HepG2 (cell line): ENCODE results near the gene ITGB2. TPM values are rescaled to one million over a fixed set of nuclear protein-coding genes. Genes with fewer than 3 reads are reported as not detected.
A peak's percentile ranks its signal among the peaks of the same experiment; 100 is the strongest.

Experiments
- ELF3 ChIP-seq: IDR thresholded peaks from 2 replicates; pipeline ENCODE4 v1.6.1; 2016; ENCODE audit warnings: missing genetic modification reagents, missing compliant biosample characterization
- HDAC2 ChIP-seq: sonication (generic); formaldehyde crosslinking; IDR thresholded peaks from 2 replicates; pipeline ENCODE4 v1.4.0; 2020; ENCODE audit warnings: missing genetic modification reagents
- HIC2 ChIP-seq: sonication (generic); formaldehyde crosslinking; IDR thresholded peaks from 2 replicates; pipeline ENCODE4 v1.9.0; 2022; ENCODE audit warnings: low read depth, missing genetic modification reagents
- HMG20A ChIP-seq: IDR thresholded peaks from 2 replicates; pipeline ENCODE4 v1.6.1; 2016; ENCODE audit warnings: borderline replicate concordance
- MAZ ChIP-seq, 2 experiments: sonication (generic) in 1 of 2; formaldehyde crosslinking in 1 of 2; IDR thresholded peaks; 2 replicates each; pipeline versions ENCODE4 v1.5.0 to v1.6.1; 2012 to 2020; ENCODE audit warnings: low read depth in 2 of 2, mild to moderate bottlenecking in 2 of 2, borderline replicate concordance in 1 of 2, improper control_type of control experiment in 1 of 2, low read length in 1 of 2, missing genetic modification reagents in 1 of 2, moderate library complexity in 1 of 2
- NR2F6 ChIP-seq, 2 experiments: IDR thresholded peaks; 2 replicates each; pipeline ENCODE4 v1.6.1; 2016; ENCODE audit warnings: antibody characterized with exemption in 1 of 2, mild to moderate bottlenecking in 1 of 2
- PITX1 ChIP-seq: sonication (generic); formaldehyde crosslinking; IDR thresholded peaks from 2 replicates; pipeline ENCODE4 v1.5.1; 2020; ENCODE audit warnings: mild to moderate bottlenecking, missing genetic modification reagents
- SIN3A ChIP-seq: IDR thresholded peaks from 2 replicates; pipeline ENCODE4 v1.6.1; 2011; ENCODE audit warnings: low read depth, mild to moderate bottlenecking, control low read depth, low read length, borderline replicate concordance
- ZMYM2 ChIP-seq: sonication (generic); formaldehyde crosslinking; IDR thresholded peaks from 2 replicates; pipeline ENCODE4 v1.8.0; 2022; ENCODE audit warnings: mild to moderate bottlenecking, missing genetic modification reagents
- ZNF747 ChIP-seq: sonication (generic); formaldehyde crosslinking; IDR thresholded peaks from 2 replicates; pipeline ENCODE4 v1.8.1; 2023; ENCODE audit warnings: missing genetic modification reagents, mild to moderate bottlenecking, borderline replicate concordance
- polyA plus RNA-seq, 8 experiments: library from polyadenylated mRNA; depleted of rRNA in 3 of 8; stranded (reverse) in 7 of 8; unstranded in 1 of 8; fragments of >200 nt; fragmentation: Illumina TruSeq in 4 of 8; extraction: Trizol in 4 of 8; gene quantifications; 2 replicates each; pipeline versions ENCODE4 v1.2.1 to v1.2.3, GENCODE V29; 2011 to 2016; ENCODE audit warnings: low read depth in 4 of 8, missing spikeins in 1 of 8, mixed read lengths in 1 of 8; ENCODE audit not compliant: insufficient read depth in 1 of 8
- total RNA-seq, 5 experiments: library from RNA; depleted of rRNA; stranded (reverse); fragments of >200 nt; fragmentation: Illumina TruSeq; extraction: Trizol; gene quantifications; 2 replicates each; pipeline ENCODE4 v1.2.3, GENCODE V29; 2016; ENCODE audit warnings: low read depth in 1 of 5
- TF ChIP-seq, protein P1 (sequence below): sonication (generic); formaldehyde crosslinking; IDR thresholded peaks from 2 replicates; pipeline ENCODE4 v1.5.1; 2020; ENCODE audit warnings: missing genetic modification reagents, mild to moderate bottlenecking, borderline replicate concordance
- TF ChIP-seq, protein P2 (sequence below): sonication (generic); formaldehyde crosslinking; IDR thresholded peaks from 2 replicates; pipeline ENCODE4 v1.8.0; 2022; ENCODE audit warnings: mild to moderate bottlenecking, missing genetic modification reagents; ENCODE audit not compliant: insufficient replicate concordance
- TF ChIP-seq, protein P3 (sequence below): sonication (generic); formaldehyde crosslinking; IDR thresholded peaks from 2 replicates; pipeline ENCODE4 v1.9.0; 2022; ENCODE audit warnings: missing genetic modification reagents, mild to moderate bottlenecking, borderline replicate concordance
- TF ChIP-seq, protein P4 (sequence below): sonication (generic); formaldehyde crosslinking; IDR thresholded peaks from 2 replicates; pipeline ENCODE4 v1.4.0; 2020; ENCODE audit warnings: missing genetic modification reagents, borderline replicate concordance
- TF ChIP-seq, protein P5 (sequence below): sonication (generic); formaldehyde crosslinking; IDR thresholded peaks from 2 replicates; pipeline ENCODE4 v1.4.0; 2020; ENCODE audit warnings: missing genetic modification reagents

Gene ITGB2
- total and polyA plus RNA-seq, 2 of the 13 experiments (the other 11 are each of a cell fraction or from before 2014, with no cell fraction given) = 4.2 to 18.0 TPM

DNA sequence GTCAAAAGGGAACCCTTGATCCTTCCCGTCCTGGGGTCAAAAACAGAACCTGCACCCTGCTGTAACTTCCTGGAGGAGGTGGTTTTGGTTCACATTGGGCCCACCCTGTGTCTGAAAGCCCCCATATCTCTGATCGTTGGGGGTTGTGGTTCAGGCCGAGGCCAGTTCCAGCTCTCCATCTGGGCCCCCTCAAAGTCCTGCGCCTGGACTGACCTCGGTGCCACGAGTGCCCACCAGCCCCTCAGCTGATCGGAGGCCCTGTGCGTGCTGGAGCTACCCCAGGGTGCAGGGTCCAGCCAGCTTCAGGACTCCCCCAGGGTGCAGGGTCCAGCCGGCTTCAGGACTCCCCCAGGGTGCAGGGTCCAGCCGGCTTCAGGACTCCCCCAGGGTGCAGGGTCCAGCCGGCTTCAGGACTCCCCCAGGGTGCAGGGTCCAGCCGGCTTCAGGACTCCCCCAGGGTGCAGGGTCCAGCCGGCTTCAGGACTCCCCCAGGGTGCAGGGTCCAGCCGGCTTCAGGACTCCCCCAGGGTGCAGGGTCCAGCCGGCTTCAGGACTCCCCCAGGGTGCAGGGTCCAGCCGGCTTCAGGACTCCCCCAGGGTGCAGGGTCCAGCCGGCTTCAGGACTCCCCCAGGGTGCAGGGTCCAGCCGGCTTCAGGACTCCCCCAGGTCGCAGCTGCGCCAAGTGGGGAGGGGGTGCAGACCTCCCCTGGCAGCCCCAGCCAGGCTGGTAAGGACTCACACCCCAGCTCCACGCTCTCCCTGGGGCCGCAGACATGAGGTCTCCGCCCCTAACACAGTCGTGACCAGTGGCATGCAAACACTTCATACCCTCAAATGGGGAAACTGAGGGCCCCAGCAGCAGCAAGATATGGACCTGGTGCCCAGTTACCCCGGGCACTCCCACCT, 7.9 kb downstream of the ITGB2 start (continued):
- TF ChIP-seq, protein P1, sequence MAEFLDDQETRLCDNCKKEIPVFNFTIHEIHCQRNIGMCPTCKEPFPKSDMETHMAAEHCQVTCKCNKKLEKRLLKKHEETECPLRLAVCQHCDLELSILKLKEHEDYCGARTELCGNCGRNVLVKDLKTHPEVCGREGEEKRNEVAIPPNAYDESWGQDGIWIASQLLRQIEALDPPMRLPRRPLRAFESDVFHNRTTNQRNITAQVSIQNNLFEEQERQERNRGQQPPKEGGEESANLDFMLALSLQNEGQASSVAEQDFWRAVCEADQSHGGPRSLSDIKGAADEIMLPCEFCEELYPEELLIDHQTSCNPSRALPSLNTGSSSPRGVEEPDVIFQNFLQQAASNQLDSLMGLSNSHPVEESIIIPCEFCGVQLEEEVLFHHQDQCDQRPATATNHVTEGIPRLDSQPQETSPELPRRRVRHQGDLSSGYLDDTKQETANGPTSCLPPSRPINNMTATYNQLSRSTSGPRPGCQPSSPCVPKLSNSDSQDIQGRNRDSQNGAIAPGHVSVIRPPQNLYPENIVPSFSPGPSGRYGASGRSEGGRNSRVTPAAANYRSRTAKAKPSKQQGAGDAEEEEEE (CRISPR knock-in tag) = 0 out of 2 replicates have a peak, but pooled peaks have one; percentile 9
- peak; percentile 50; the same call in 1 of the 2 replicates for TF ChIP-seq PITX1 (CRISPR knock-in tag)
- TF ChIP-seq, protein P2, sequence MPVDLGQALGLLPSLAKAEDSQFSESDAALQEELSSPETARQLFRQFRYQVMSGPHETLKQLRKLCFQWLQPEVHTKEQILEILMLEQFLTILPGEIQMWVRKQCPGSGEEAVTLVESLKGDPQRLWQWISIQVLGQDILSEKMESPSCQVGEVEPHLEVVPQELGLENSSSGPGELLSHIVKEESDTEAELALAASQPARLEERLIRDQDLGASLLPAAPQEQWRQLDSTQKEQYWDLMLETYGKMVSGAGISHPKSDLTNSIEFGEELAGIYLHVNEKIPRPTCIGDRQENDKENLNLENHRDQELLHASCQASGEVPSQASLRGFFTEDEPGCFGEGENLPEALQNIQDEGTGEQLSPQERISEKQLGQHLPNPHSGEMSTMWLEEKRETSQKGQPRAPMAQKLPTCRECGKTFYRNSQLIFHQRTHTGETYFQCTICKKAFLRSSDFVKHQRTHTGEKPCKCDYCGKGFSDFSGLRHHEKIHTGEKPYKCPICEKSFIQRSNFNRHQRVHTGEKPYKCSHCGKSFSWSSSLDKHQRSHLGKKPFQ (CRISPR knock-in tag) = peak; percentile 66
- TF ChIP-seq SIN3A = 0 out of 2 replicates have a peak, but pooled peaks have one; percentile 72
- peak; percentile 86 for TF ChIP-seq HDAC2 (CRISPR knock-in tag)
- TF ChIP-seq ZNF747 (CRISPR knock-in tag) = 0 out of 2 replicates have a peak, but pooled peaks have one; percentile 60
- peak; percentile 33; the same call in 1 of the 2 replicates for TF ChIP-seq ELF3 (CRISPR knock-in tag)
- TF ChIP-seq, protein P3, sequence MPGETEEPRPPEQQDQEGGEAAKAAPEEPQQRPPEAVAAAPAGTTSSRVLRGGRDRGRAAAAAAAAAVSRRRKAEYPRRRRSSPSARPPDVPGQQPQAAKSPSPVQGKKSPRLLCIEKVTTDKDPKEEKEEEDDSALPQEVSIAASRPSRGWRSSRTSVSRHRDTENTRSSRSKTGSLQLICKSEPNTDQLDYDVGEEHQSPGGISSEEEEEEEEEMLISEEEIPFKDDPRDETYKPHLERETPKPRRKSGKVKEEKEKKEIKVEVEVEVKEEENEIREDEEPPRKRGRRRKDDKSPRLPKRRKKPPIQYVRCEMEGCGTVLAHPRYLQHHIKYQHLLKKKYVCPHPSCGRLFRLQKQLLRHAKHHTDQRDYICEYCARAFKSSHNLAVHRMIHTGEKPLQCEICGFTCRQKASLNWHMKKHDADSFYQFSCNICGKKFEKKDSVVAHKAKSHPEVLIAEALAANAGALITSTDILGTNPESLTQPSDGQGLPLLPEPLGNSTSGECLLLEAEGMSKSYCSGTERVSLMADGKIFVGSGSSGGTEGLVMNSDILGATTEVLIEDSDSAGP (CRISPR knock-in tag) = peak; percentile 74; the same call in 1 of the 2 replicates
- TF ChIP-seq HMG20A (CRISPR knock-in tag) = peak; percentile 56; the same call in 1 of the 2 replicates
- TF ChIP-seq NR2F6 (IDR thresholded peaks at IDR 0.05) = peak; percentile 67
- peak; percentile 74 for TF ChIP-seq NR2F6 (CRISPR knock-in tag; IDR thresholded peaks at IDR 0.05)
- TF ChIP-seq, protein P4, sequence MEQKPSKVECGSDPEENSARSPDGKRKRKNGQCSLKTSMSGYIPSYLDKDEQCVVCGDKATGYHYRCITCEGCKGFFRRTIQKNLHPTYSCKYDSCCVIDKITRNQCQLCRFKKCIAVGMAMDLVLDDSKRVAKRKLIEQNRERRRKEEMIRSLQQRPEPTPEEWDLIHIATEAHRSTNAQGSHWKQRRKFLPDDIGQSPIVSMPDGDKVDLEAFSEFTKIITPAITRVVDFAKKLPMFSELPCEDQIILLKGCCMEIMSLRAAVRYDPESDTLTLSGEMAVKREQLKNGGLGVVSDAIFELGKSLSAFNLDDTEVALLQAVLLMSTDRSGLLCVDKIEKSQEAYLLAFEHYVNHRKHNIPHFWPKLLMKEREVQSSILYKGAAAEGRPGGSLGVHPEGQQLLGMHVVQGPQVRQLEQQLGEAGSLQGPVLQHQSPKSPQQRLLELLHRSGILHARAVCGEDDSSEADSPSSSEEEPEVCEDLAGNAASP (CRISPR knock-in tag) = peak; percentile 78; the same call in 1 of the 2 replicates
- TF ChIP-seq, protein P5, sequence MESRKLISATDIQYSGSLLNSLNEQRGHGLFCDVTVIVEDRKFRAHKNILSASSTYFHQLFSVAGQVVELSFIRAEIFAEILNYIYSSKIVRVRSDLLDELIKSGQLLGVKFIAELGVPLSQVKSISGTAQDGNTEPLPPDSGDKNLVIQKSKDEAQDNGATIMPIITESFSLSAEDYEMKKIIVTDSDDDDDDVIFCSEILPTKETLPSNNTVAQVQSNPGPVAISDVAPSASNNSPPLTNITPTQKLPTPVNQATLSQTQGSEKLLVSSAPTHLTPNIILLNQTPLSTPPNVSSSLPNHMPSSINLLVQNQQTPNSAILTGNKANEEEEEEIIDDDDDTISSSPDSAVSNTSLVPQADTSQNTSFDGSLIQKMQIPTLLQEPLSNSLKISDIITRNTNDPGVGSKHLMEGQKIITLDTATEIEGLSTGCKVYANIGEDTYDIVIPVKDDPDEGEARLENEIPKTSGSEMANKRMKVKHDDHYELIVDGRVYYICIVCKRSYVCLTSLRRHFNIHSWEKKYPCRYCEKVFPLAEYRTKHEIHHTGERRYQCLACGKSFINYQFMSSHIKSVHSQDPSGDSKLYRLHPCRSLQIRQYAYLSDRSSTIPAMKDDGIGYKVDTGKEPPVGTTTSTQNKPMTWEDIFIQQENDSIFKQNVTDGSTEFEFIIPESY (CRISPR knock-in tag) = peak; percentile 10; the same call in 1 of the 2 replicates
- peak; percentile 92 for TF ChIP-seq HIC2 (CRISPR knock-in tag)
- TF ChIP-seq ZMYM2 = peak; percentile 96
- 0 out of 2 replicates have a peak, but pooled peaks have one; percentile 16 for TF ChIP-seq MAZ (IDR thresholded peaks at IDR 0.05; ENCODE audit: borderline replicate concordance, low read depth, low read length)
- TF ChIP-seq MAZ (CRISPR knock-in tag; IDR thresholded peaks at IDR 0.05; ENCODE audit: low read depth) = peak; percentile 51
